Uterus (tissue), 2 donors: ENCODE results near the gene ENHO.

Source experiments
- POLR2A ChIP-seq, 2 donors: fragments of 450-650 bp; IDR thresholded peaks; one replicate each; pipeline ENCODE4 v1.6.1; 2016; ENCODE audit warnings: antibody characterized with exemption in 2 of 2, mild to moderate bottlenecking in 1 of 2, moderate library complexity in 1 of 2
- TF ChIP-seq, protein P1 (sequence below), 4 experiments: fragments of 200-600 bp in 2 of 4; fragments of 450-650 bp in 2 of 4; sonication (generic) in 2 of 4; IDR thresholded peaks; one replicate each; pipeline ENCODE4 v1.5.1; 2016 to 2019; ENCODE audit warnings: antibody characterized with exemption in 4 of 4, mild to moderate bottlenecking in 2 of 4, moderate library complexity in 1 of 4

DNA sequence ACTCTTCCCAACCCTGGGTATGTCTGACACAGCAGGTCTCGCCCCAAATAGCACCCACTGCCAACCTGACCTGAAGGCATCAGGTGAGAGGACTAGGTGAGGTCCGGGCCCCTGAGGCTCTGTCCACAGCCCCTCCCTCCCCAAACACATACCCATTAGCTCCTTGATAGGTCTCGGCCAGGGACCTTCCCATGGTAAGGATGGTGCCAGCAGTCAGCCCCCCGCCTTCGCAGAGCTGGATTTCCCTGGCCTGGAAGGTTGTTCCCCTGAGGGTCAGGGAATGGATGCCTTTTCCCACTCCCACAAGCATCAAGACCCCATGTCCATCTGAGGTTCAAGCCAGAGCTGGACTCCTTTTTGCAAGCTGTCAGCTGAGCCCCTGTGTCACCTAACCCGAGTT is 2.7 kb downstream of the ENHO start:
- no peak for TF ChIP-seq POLR2A (IDR thresholded peaks at IDR 0.05)
- TF ChIP-seq, protein P1, sequence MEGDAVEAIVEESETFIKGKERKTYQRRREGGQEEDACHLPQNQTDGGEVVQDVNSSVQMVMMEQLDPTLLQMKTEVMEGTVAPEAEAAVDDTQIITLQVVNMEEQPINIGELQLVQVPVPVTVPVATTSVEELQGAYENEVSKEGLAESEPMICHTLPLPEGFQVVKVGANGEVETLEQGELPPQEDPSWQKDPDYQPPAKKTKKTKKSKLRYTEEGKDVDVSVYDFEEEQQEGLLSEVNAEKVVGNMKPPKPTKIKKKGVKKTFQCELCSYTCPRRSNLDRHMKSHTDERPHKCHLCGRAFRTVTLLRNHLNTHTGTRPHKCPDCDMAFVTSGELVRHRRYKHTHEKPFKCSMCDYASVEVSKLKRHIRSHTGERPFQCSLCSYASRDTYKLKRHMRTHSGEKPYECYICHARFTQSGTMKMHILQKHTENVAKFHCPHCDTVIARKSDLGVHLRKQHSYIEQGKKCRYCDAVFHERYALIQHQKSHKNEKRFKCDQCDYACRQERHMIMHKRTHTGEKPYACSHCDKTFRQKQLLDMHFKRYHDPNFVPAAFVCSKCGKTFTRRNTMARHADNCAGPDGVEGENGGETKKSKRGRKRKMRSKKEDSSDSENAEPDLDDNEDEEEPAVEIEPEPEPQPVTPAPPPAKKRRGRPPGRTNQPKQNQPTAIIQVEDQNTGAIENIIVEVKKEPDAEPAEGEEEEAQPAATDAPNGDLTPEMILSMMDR (IDR thresholded peaks at IDR 0.05): no peak
